HG03103 (cell line): ENCODE data around the gene NUAK2.

Source experiments
- ATAC-seq: cut with Tn5 transposase; IDR thresholded peaks from one replicate; pipeline ENCODE4 v1.9.1; 2021; ENCODE audit warnings: low read depth; ENCODE audit not compliant: unreplicated experiment

Gene NUAK2

DNA sequence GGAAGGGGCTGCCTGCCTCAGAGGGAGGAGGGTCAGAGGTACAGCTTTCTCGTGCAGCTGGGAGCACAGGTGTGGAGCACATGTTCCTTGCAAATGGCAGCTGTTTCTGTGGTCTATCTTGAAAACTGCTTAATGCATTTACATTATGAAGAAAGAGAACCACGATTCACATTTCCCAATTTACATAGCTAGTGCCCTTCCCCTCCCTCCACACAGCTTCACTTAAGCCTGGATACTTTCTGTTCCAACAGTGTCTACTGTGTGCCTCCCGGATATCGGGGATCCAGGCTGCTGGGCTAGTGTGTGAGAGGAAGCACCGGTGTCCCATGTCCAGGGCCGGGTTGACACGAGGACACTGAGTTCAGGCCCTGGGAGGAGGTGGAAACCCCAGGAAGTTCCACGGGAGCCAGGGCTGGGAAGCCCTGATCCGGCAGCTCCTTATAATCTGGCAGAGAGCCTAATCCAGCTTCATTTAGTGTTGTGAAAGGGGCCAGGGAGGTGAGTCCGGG lies 62.2 kb downstream of the NUAK2 start:
- ATAC-seq = no peak

DNA sequence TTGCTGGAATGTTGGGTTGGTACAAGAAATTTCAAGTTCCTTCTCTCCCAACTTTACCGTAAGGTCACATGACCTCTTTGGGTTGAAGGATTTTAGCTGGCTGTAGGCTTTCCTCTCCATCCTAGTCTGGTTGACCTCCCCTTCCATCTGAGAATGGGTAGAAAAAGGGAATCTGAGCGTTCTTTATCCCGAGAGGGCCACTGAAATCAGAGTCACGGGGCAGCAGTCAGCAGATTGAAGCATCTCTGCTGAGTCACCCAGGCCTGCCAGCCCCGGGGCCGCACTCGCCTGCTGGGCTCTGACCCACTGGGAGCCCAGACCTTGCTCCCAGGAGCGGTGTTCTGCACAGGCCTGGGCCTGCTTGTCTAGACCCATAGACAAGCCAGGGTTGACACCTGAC lies 62.8 kb downstream of the NUAK2 start:
- no peak for ATAC-seq

DNA sequence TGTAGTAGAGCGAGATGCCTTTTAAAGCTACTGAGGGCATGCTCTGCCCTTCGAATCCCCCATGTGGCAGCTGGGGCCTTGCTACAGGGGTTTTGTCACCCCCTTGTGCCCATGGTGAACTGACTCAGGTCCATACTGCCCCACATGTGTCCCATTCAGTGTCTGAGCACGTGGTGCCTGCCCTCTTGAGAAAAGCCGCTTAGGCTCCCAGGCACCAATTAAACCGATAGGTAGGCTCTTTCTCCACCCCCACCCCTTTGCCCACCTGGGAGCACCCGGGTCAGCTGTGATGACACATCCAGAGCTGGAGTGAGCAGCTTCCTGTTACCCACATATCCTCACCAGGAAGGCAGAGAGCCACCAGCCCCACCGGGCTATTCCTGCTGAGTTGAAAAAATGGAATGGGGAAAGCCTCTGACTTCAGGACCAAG lies 63.3 kb downstream of the NUAK2 start:
- ATAC-seq = no peak

DNA sequence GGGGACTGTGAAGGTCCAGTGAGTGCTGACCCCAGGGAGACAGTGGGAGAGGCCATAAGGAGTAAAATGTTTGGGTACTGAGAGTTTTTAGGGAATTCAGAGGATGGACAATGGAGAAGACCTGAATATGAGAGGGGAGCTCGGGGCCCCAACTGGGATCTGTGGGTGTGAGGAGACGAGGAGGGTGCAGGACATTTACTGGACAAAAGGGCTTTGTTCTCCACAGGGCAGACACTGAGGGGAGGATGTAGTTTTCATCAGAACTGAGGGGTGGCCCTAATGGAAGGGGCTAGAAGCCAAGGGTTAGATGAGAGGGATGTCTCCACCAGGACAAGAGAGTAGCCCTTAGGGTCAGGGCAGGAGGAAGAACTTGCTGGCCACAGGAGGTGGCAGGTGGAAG lies 63.8 kb downstream of the NUAK2 start:
- ATAC-seq = no peak

DNA sequence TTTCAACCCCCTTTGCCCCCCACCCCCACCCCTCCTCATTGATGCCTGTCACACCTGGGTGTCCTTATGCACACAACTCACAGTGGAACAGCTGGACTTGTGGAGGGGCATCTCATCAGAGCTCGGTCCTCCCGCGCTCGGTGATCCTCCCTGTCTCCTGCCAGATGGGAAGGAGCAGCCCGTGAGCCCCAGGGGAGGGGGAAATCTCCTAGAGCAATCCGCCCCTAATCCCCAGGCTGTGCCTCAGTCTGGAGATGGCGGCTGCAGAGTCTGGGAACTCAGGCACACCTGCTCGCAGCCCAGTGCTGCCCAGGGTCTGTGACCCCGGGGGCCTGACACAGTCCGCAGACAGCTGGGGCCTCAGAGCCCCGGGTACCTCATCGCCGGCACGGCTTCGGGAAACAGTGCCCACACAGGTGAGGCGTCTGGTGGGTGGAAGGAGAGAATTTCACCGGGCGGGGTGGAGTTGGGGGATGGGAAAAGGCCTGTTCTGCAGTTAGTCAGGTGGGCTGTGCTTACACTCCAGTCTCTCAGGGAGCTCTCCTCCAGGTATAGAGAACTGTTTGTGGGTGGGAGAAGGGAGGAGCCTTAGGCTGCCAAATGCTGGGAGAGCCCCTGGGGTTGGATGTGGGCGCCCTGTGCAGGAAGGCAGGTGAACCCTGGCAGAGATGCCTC lies 64.5 kb downstream of the NUAK2 start:
- no peak for ATAC-seq

DNA sequence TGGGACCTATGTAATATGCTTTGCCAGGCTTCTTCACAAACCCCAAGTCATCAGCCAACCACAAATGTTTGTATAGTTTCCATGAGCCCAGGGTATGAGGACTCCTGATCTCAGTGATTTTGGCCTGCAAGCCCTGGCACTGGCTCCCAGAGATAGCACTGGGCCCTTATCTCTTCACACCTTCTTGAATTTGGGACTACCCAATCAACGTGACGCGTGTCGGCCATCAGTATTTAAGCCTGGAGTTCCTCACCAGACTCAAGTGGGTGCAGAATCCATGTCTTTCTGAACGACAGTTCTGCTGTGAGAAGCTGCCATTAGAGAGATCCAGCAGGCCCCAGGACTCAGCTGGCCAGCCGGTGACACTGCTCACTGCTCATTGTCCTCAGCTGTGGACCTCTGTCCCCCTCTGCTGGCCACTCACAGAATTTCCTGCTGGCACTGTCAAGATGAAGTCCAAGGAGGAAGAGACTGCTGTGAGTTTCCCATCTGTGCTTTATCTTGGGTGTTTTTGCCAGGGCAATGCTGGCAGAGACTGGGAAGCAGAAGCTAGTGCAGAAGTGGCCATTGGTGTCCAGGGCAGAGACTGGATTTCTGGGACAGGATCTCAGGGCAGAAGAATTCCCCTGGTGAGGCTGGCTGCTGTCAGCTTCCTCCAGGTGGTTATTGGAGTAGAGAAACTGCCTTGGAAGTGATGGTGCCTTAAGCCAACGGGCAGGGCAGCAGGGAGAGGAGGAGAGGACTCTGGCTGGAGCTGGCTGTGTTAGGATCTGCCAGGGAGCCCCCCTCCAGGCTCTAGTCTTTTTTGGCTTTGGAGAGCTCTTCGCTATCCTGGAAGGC lies 65.4 kb downstream of the NUAK2 start:
- ATAC-seq = no peak
